Measurements from ENCODE around the gene RNF152. TPM values are rescaled to one million over a fixed set of nuclear protein-coding genes. Genes with fewer than 3 reads are reported as not detected.

The RNF152 gene
- total RNA-seq, 1 experiment from 2014 or later: 3.6 TPM

GRCh38 chr18:61876899-61877298 is 15.9 kb downstream of the RNF152 start:
- BruUV-seq (replicated peaks): no TSS peak
- H3K27ac ChIP-seq (ENCODE audit: low read depth, low read length, poor library complexity, severe bottlenecking): no peak overlapping the region
- intact Hi-C loops (cut with micrococcal nuclease; ENCODE audit: unreplicated experiment): no loop called here
- H3K4me1 ChIP-seq (ENCODE audit: insufficient read depth, low read length, poor library complexity, severe bottlenecking): no peaks in the 10 kb centered on the region
- no peaks in the 10 kb centered on the region for H3K27me3 ChIP-seq (replicated peaks; ENCODE audit: insufficient read depth, low read depth, low read length, poor library complexity)
- TF ChIP-seq, protein P1, sequence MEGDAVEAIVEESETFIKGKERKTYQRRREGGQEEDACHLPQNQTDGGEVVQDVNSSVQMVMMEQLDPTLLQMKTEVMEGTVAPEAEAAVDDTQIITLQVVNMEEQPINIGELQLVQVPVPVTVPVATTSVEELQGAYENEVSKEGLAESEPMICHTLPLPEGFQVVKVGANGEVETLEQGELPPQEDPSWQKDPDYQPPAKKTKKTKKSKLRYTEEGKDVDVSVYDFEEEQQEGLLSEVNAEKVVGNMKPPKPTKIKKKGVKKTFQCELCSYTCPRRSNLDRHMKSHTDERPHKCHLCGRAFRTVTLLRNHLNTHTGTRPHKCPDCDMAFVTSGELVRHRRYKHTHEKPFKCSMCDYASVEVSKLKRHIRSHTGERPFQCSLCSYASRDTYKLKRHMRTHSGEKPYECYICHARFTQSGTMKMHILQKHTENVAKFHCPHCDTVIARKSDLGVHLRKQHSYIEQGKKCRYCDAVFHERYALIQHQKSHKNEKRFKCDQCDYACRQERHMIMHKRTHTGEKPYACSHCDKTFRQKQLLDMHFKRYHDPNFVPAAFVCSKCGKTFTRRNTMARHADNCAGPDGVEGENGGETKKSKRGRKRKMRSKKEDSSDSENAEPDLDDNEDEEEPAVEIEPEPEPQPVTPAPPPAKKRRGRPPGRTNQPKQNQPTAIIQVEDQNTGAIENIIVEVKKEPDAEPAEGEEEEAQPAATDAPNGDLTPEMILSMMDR (conservative IDR thresholded peaks at IDR 0.05; ENCODE audit: low read depth, low read length): no peak
- no peak for TF ChIP-seq EZH2 (IDR thresholded peaks at IDR 0.05; ENCODE audit: borderline replicate concordance, low read depth, low read length, poor library complexity, severe bottlenecking)
- no peaks in the 10 kb centered on the region for H3K9me3 ChIP-seq (ENCODE audit: low read depth, low read length, poor library complexity, severe bottlenecking)
- H3K36me3 ChIP-seq (ENCODE audit: insufficient read depth, low read length, poor library complexity, severe bottlenecking): no peaks in the 10 kb centered on the region
- H3K4me3 ChIP-seq (ENCODE audit: low read depth, low read length, poor library complexity, severe bottlenecking): no peak overlapping the region
- ChIA-PET POLR2A (ENCODE audit: low non-redundant PET) (no interaction called here), CTCF (no interaction called here)
- no peak for DNase-seq (ENCODE audit: low spot score)

DNA sequence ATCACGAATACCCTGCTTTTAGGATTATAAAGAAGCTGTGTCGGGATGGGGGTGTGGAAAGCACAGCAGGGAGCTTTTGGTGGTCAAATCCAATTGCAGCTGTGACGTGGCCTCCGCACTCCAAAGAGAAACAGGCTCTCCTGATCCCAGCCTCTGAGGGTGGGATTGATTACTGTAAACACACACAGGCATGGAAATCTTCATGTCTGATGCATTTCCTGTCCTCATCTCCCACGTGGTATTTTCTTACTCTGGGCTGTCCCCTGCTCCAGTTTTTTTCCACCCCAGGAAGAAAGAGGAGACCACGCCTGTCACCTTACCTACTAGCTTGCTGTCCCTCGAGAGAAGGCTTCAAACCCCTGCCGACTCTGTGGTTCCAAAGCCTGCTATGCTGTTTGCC is 22.7 kb downstream of the RNF152 start:
- intact Hi-C loops (cut with micrococcal nuclease; ENCODE audit: unreplicated experiment): no loop called here
- ChIA-PET CTCF (no interaction called here), POLR2A (ENCODE audit: low non-redundant PET) (no interaction called here)
- peak; percentile 33 for DNase-seq (ENCODE audit: low spot score)
- Histone ChIP-seq H3K4me3 (ENCODE audit: low read depth, low read length, poor library complexity, severe bottlenecking) (no peak overlapping the region), H3K27ac (ENCODE audit: low read depth, low read length, poor library complexity, severe bottlenecking) (no peak overlapping the region), H3K36me3 (ENCODE audit: insufficient read depth, low read length, poor library complexity, severe bottlenecking) (no peaks in the 10 kb centered on the region), H3K4me1 (ENCODE audit: insufficient read depth, low read length, poor library complexity, severe bottlenecking) (no peaks in the 10 kb centered on the region), H3K9me3 (ENCODE audit: low read depth, low read length, poor library complexity, severe bottlenecking) (no peaks in the 10 kb centered on the region), H3K27me3 (replicated peaks; ENCODE audit: insufficient read depth, low read depth, low read length, poor library complexity) (no peaks in the 10 kb centered on the region)
- no TSS peak for BruUV-seq (replicated peaks)
- TF ChIP-seq, protein P1 (conservative IDR thresholded peaks at IDR 0.05; ENCODE audit: low read depth, low read length): no peak
- no peak for TF ChIP-seq EZH2 (IDR thresholded peaks at IDR 0.05; ENCODE audit: borderline replicate concordance, low read depth, low read length, poor library complexity, severe bottlenecking)

- TF ChIP-seq EZH2 (IDR thresholded peaks at IDR 0.05; ENCODE audit: borderline replicate concordance, low read depth, low read length, poor library complexity, severe bottlenecking): no peak
- TF ChIP-seq, protein P1 (conservative IDR thresholded peaks at IDR 0.05; ENCODE audit: low read depth, low read length): no peak
- no peaks in the 10 kb centered on the region for H3K27me3 ChIP-seq (replicated peaks; ENCODE audit: insufficient read depth, low read depth, low read length, poor library complexity)
- no peak for DNase-seq (ENCODE audit: low spot score)
- intact Hi-C loops (cut with micrococcal nuclease; ENCODE audit: unreplicated experiment): no loop called here
- H3K4me3 ChIP-seq (ENCODE audit: low read depth, low read length, poor library complexity, severe bottlenecking): no peak overlapping the region
- H3K4me1 ChIP-seq (ENCODE audit: insufficient read depth, low read length, poor library complexity, severe bottlenecking): no peaks in the 10 kb centered on the region
- CTCF ChIA-PET: no interaction called here
- no TSS peak for BruUV-seq (replicated peaks)
- no peak overlapping the region for H3K27ac ChIP-seq (ENCODE audit: low read depth, low read length, poor library complexity, severe bottlenecking)
- H3K9me3 ChIP-seq (ENCODE audit: low read depth, low read length, poor library complexity, severe bottlenecking): no peaks in the 10 kb centered on the region
- POLR2A ChIA-PET (ENCODE audit: low non-redundant PET): no interaction called here
- H3K36me3 ChIP-seq (ENCODE audit: insufficient read depth, low read length, poor library complexity, severe bottlenecking): no peaks in the 10 kb centered on the region
These were observed 23.2 kb downstream of the RNF152 start for GRCh38 chr18:61869636-61870035.
